Left renal pelvis (tissue), 4 donors: Measurements from ENCODE around the gene PMF1. TPM values are rescaled to one million over a fixed set of nuclear protein-coding genes. Genes with fewer than 3 reads are reported as not detected.
"Not testable (repeated sequence)": the region's sequence is repeated elsewhere in the genome, so short reads cannot be mapped to it uniquely, and the experiment has no call there.

ENCODE experiments used
- DNase-seq, 4 donors: peaks; one replicate each; pipeline ENCODE4 v3.0.0-alpha.2; 2013; ENCODE audit warnings: low read depth in 4 of 4, low spot score in 3 of 4
- polyA plus RNA-seq, 4 donors: library from polyadenylated mRNA; unstranded; fragments of 120-200 nt; gene quantifications; one replicate each; pipeline ENCODE4 v1.2.1, GENCODE V29; 2013; ENCODE audit not compliant: insufficient read length in 4 of 4

PMF1 gene
- polyA plus RNA-seq: 100 to 1,000 TPM in 1 of 4 donors, 10 to 100 TPM in 3; 48.8 to 110 (median 80.0) TPM

GRCh38 chr1:156212833-156213643 is at the start of gene PMF1:
Gene PMF1, plus strand, starts transcription at chr1:156213007. Its CDS starts 9 bp downstream, at chr1:156213016.
- DNase-seq: peak; percentile 92 to 95 (median 94)

- no peak for DNase-seq
Observed at GRCh38 chr1:156163712-156164111, 49.1 kb upstream of the PMF1 start.

GRCh38 chr1:156164125-156164831 is 48.5 kb upstream of the PMF1 start:
- DNase-seq: no peak

- no peak for DNase-seq
Observed at GRCh38 chr1:156165083-156165482, 47.7 kb upstream of the PMF1 start.

GRCh38 chr1:156167536-156167935 is 45.3 kb upstream of the PMF1 start:
- DNase-seq: no peak

GRCh38 chr1:156172696-156173470 is 39.9 kb upstream of the PMF1 start:
- no peak for DNase-seq

GRCh38 chr1:156176610-156177210 is 36.1 kb upstream of the PMF1 start:
- DNase-seq: no peak

GRCh38 chr1:156177919-156178654 is 34.7 kb upstream of the PMF1 start:
- no peak for DNase-seq

- no peak for DNase-seq
Observed at GRCh38 chr1:156180471-156180870, 32.3 kb upstream of the PMF1 start.

- not testable (repeated sequence) for DNase-seq
Observed at GRCh38 chr1:156181391-156181924, 31.3 kb upstream of the PMF1 start.

GRCh38 chr1:156182010-156182779 is 30.6 kb upstream of the PMF1 start:
- not testable (repeated sequence) for DNase-seq

GRCh38 chr1:156186347-156187177 is 26.2 kb upstream of the PMF1 start:
- not testable (repeated sequence) for DNase-seq

- DNase-seq: not testable (repeated sequence)
Observed at GRCh38 chr1:156190265-156190664, 22.5 kb upstream of the PMF1 start.

GRCh38 chr1:156191292-156191964 is 21.4 kb upstream of the PMF1 start:
- no peak for DNase-seq

GRCh38 chr1:156193208-156193487 is 19.7 kb upstream of the PMF1 start:
- DNase-seq: no peak

GRCh38 chr1:156193488-156194299 is 19.1 kb upstream of the PMF1 start, which contains the start of gene SLC25A44:
Gene SLC25A44, plus strand, starts transcription at chr1:156194104. Its CDS starts 5,744 bp downstream, at chr1:156199848.
- peak; percentile 98 for DNase-seq

GRCh38 chr1:156194300-156194652 is 18.5 kb upstream of the PMF1 start:
- DNase-seq: no peak
